Measurements from ENCODE around the gene IL9. TPM values are rescaled to one million over a fixed set of nuclear protein-coding genes. Genes with fewer than 3 reads are reported as not detected.

IL9 gene
- total RNA-seq, 1 experiment from 2014 or later: not detected

DNA sequence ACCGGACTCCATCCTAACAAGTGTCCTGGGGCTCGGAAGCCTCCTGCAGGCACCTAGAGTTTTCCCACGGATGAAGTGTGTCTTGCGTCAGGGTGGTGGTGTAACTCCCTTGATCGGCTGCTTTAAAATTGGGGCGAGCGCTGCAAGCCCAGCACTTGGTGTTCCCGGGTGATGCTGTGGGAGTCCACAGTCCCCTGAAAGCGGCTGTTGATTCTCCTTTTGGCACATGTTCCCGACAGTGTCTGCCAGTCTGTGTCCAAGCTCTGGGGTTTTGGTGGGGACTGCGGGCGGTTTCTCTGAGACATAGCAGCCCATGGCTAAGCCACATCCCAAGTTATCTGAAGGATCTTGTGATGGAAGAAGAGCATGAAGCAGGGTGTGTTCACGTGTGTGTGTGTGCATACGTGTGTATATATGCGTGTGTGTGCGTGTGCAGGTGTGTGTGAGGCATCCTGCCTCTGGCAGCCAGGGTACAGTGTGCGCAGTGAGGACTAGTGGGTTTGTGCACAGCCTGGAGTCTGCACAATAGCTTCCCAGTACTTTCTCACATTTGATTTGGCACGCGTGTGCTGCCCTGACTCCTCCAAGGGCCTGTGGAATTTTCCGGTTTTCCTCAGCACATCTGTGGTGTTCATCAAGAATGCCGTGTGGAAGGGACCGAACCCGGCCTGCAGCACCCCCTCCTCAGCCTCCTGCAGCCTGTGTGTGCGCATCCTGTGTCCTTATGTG, 44.3 kb downstream of the IL9 start:
- in situ Hi-C loops (cut with HindIII; ENCODE audit: low pct_unique_long_range_greater_than_20kb, low sequenced_read_pairs): no loop called here
- no peak for DNase-seq (ENCODE audit: low read depth)

DNA sequence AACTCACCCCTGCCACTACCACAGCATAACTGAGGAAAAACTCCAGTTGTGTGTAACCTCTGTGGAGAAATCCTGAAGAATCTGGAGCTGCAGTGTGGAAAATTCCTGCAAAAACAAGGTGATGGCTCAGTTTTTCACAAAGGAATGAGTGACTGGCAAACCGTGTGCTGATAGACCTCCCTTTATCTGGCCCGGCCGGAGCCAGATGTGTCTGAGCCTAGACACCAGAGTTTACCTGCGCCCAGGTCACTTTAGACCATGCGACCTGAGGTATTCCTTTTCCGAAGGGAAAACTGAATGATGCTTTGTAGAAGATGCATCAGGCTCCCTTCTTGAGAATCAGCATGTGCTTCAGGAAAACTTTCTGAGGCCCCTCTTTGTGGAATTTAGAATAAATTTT, 45.0 kb downstream of the IL9 start:
- in situ Hi-C loops (cut with HindIII; ENCODE audit: low pct_unique_long_range_greater_than_20kb, low sequenced_read_pairs): no loop called here
- DNase-seq (ENCODE audit: low read depth): no peak

GRCh38 chr5:135850231-135850630, 45.4 kb downstream of the IL9 start:
- no peak for DNase-seq (ENCODE audit: low read depth)
- in situ Hi-C loops (cut with HindIII; ENCODE audit: low pct_unique_long_range_greater_than_20kb, low sequenced_read_pairs): no loop called here

DNA sequence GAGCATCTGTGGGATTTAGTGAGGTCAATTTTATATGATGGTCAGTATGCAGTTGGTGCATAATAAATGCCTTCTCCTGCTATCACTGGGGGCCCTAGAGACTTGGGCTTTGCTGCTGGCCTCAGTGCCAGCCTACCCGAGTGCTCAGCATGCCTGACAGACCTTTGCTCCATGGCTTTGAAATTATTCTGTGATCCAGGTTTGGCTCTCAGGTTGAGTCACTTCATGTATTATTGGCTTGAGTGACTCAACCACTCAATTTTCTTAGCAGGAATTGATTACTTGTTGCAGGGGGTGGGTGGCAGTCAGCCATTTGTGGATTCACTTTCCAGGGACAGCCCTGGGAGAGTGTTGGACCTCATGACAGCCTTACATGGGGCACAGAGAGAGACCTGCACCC, 47.7 kb downstream of the IL9 start:
- DNase-seq (ENCODE audit: low read depth): no peak
- in situ Hi-C loops (cut with HindIII; ENCODE audit: low pct_unique_long_range_greater_than_20kb, low sequenced_read_pairs): no loop called here

- in situ Hi-C loops (cut with HindIII; ENCODE audit: low pct_unique_long_range_greater_than_20kb, low sequenced_read_pairs): no loop called here
- no peak for DNase-seq (ENCODE audit: low read depth)
These were observed 49.3 kb downstream of the IL9 start for GRCh38 chr5:135846311-135846710.

DNA sequence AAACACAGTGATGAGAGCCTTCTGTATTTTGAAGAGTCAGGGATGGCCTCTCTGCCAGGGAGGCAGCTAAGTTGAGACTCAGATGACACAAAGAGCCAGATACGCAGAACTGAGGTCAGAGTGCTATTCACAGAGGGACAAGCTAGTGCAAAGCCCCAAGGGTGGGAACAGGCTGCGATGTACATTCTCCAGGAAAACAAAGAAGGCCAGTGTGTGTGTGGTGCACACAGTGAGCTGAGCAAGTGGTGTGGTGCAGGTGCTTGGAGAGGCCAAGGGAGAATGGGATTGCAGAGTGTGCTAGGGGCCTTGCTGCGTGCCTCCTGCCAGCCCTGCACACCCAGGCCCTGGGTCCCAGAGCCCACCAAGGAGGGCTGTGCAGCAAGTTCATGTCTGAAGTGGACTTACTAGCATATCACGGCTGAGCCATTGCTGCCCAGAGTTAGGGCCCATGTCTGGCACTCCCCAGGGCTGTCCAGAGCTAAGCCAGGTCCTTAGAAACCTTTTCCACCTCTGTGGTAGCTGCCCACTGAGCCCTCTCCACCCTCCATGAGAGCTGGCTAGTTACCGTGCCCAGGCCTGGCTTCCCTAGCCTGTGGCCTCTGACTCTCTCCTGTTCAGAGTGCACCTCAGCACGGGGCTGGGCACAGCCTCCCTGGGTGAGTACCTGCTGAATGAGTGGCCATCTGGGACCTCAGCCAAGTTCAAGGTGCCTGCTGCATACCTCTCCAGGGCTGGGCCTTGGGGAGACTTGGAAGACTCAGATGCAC, 51.9 kb downstream of the IL9 start:
- in situ Hi-C loops (cut with HindIII; ENCODE audit: low pct_unique_long_range_greater_than_20kb, low sequenced_read_pairs): no loop called here
- no peak for DNase-seq (ENCODE audit: low read depth)

- in situ Hi-C loops (cut with HindIII; ENCODE audit: low pct_unique_long_range_greater_than_20kb, low sequenced_read_pairs): no loop called here
- no peak for DNase-seq (ENCODE audit: low read depth)
These were observed 52.9 kb downstream of the IL9 start for GRCh38 chr5:135842737-135843136.

Other genes with a start within 250 kb of the IL9 start
- gene SLC25A48, start 61.2 kb downstream of the IL9 start, total RNA-seq (2014; rRNA removed; shearing (Covaris generic); ENCODE audit: low replicate concordance): not detected in 2 replicates
- not detected in 2 replicates for gene LECT2, start 59.1 kb upstream of the IL9 start, total RNA-seq (2014; rRNA removed; shearing (Covaris generic); ENCODE audit: low replicate concordance)
- gene TGFBI, start 133.1 kb upstream of the IL9 start, total RNA-seq (2014; rRNA removed; shearing (Covaris generic); ENCODE audit: low replicate concordance): 298 and 340 TPM in 2 replicates
- 15.5 and 77.3 TPM in 2 replicates for gene SMAD5, start 237.0 kb upstream of the IL9 start, total RNA-seq (2014; rRNA removed; shearing (Covaris generic); ENCODE audit: low replicate concordance)

Measured in Caki2 (cell line).